ENCODE measurements around the gene DDRGK1.
"Not testable (repeated sequence)": the region's sequence is repeated elsewhere in the genome, so short reads cannot be mapped to it uniquely, and the experiment has no call there.

DDRGK1 gene

DNA sequence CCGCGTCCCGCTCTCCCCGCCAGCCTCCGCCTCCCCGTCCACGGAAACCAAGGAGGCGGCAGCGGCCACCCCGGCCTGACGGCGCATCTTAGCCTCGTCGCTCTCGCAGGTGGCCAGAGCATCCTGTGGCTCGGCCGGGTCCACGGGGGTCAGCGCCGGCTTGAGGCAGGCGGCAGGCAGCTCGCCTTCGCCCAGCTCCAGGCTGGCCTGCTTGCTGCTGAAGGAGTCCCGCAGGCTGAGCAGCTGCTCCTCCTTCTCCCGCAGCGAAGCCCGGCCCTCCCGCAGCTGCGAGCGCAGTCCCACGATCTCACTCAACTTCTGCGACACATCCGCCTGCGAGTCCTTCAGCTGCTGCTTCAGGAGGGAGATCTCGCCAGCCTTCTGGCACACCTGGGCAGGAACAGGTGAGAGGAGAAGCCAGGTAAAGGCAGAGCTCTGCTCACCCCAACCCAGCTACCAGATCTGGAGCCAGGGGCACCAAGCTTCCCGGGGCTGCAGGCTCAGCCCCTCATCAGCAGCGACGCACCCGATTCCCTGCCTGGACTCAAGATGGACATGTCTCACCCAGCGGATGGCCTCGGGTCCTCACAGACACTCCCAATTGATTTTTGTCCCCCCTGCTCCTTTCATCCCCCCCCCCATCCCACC, 39.6 kb downstream of the DDRGK1 start:
- DNase-seq (ENCODE audit: low spot score): no peak

DNA sequence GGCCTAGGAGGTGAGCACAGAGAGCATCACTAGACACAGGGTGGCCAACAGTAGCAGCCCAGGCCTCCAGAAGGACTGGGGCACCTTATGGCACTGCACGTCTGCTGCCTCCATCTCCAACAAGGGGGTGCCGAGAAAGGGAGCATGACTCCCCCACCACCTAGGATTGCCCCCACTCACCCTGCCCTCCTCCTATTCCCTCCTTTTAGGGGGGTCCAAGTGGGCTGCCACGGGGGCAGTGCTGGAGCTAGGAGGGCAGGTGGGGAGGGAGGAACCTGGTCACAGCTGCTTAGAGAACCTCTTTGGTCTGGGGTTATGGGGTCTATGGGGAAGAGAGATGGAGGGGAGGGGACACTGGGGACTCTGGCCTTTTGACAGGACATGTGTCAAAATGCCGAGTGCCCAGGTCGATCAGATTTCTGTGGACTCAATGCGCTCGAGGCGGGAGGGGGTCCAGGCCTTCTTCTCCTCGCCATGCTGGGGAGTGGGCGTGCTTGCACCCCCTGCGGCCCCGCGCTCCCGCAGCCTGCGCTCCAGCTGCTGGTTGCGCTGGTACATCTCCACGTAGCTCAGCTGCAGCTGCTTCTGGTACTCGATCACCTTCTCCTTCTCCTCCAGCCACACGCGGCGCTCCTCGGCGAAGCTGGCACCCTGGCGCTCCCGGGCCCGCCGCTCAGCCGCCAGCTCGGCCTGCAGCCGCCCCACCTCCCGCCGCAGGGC, 40.3 kb downstream of the DDRGK1 start:
- DNase-seq (ENCODE audit: low spot score): no peak

DNA sequence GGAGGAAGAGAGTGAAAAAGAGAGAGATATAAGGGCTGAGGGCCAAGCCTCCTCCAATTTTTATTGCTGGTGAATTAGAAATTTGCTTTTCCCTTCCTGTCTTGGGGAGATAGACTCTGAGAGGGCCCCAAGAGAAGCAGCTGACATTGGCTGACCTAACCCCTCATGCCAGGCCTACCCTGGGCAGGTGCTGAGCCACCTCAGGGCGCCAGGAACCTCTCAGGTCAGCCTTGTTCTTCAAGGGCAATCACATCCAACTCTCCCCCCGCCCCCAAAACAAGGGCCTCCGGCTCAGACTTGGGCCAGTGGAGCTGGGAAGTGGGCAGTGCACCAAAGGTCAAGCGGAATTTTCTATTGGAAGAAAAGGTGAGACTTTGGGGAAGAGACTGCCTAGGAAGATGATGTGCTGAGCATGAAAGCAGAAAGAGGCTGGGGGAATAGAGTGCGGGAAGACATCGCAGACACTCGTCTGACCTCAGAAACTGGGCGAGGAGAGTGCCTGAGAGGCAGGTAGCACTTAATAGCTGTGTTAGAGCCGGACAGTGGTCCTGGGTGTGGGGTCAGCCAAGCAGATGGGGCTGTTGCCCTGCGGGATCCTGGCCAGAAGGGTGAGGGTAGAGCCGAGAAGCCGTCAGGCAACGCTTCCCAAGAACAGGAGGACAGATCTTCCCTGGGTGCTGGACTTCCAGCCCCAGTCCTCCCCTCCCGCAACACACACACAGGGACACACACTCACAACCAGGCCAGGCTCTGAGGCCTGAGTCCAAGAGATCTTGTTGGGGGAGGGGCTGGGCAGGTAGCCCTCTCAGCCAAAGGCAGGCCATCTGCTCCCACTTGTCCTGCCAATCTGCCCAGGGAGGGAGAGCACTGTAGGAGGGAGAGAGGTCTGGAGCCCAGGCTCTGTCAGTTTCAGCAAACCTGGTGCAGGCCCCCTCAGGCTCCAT, 41.1 kb downstream of the DDRGK1 start:
- DNase-seq (ENCODE audit: low spot score): no peak

DNA sequence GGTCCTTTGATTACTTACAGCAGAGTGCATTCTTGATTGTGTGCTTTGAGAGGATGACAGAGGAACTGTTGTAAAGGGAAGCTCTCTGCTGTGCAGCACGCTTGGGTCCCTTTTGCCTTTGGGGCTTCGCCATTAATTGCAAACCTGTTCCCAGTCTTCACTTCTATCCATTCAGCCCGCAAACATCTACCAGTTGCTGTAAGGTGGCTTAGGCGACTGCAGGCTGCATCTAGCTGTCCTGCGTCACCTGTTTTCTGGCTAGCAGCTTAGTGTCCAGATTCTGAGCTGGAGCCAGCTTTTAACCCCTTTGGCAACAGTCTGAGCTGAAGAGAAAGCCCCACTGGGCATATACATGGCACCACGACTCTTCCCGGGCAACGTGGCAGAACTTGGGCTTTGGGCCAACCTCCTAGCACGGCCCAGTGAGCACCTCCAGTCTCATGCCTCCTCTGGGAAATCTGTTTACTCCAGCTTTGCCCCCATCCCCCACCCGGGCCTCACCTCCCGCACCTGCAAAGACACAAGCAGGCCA, 42.3 kb downstream of the DDRGK1 start:
- DNase-seq (ENCODE audit: low spot score): no peak

DNA sequence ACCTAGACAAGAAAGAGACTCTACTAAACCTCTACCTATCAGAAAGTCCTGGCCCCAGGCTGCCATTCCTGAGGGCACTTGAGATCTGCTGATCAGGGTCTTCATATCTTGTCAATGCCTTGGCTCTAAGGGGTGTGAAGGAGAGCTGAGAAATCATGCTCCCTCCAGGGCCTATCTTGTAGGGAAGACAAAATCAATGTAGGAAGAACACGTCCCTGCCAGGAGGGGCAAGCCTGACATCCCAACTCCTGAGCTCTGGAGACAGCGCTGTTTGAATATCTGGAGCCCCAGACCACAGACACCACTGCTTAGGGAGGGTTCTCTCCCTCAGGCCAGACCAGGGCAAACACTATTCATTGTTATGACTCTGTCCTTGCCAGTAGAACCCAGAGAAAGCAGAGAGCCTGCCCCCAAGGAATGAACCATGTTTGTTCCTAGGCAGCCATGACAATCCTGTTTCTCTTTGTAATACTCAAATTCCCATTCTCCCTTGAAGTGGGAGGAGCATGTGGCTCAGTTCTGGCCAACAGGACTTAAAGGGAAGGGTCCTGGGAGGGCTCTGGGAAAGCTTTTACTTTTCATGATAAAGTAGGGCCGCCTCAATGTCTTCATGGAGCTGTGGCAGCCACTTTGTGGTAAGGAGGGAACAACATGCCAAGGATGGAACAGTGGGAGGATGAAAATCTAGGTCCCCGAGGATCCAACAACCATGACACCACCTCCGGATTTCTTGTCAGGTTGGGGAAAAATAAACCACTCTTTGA, 43.0 kb downstream of the DDRGK1 start:
- no peak for DNase-seq (ENCODE audit: low spot score)

DNA sequence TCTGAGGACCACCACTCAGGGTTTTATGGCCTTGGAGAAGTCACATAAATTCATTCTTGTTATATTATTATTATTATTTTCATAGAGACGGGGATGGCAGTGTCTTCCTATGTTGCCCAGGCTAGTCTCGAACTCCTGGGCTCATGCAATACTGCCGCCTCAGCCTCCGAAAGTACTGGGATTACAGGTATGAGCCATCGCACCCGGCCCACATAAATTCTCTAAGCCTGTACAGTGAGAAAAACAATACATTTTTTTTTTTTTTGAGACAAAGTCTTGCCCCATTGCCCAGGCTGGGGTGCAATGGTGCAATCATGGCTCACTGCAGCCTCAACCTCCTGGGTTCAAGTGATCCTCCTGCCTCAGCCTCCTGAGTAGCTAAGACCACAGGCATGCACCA, 44.1 kb downstream of the DDRGK1 start:
- no peak for DNase-seq (ENCODE audit: low spot score)

DNA sequence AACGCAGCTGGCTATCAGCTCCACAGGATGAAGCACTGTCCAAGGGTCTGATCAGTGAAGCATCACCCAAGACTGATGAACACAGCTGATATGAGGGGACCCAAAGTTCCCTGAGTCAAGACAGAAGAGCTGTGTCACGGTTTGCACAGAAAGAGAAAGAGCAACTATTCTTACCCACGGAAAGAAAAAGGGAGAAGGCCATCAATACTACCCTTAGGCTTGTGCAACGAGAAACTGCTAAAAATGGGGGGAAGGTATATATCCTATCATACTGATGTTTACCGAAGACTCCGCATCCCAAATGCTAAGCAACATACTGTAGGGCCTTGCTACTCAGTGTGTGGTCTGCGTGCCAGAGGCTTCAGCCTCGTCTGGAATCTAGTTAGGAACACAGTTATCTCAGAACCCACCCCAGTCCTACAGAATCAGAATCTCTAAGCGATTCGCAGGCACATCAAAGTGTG, 45.5 kb downstream of the DDRGK1 start:
- DNase-seq (ENCODE audit: low spot score): no peak

DNA sequence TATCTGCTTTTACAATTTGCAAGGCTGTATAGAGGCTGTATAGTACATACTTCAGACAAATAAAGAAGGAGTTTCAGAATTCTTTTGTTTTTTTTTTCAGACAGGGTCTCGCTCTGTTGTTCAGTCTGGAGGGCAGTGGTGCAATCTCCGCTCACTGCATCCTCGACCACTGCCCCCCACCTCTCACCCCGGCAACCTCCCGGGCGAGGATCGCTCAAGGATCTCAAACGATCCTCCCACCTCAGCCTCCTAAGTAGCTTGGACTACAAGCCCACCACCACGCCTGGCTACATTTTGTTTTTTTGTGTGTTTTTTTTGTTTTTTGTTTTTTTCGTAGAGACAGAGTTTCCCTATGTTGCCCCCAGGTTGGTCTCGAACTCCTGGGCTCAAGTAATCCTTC, 46.7 kb downstream of the DDRGK1 start:
- no peak for DNase-seq (ENCODE audit: low spot score)

DNA sequence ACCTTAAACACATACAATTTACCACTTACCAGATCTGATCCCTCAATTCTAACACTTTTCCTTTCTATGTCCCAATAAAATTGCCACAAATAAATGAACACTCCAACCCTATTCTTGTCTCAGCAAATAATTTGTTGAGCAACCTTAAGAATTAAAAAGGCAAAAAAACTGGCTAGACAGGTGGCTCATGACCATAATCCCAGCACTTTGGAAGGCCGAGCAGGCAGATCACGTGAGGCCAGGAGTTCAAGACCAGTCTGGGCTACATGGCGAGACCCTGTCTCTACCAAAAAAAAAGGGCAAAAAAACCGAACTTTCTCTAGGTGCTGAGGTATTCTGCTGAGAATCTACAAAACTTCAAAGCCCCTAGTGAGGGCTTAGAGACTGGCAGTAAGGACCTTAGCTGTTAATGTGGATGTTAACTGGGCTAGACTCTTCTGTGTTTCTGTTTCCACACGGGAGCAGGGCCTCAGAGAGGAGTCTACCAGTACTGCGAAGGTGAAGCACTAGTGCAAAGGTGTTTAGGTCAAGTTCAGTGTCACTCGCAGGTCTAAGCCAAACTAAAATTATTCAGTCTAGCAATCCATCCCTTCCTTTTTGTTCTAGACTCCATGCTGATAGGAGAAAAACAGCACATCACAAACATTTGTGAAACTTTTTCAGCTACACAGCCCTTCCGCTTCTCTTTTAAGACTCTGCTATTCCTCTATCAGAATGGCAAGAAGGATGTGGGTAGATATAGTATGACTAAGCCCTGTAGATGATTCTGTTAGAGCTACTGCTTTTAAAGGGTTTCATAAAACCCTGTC, 47.5 kb downstream of the DDRGK1 start:
- no peak for DNase-seq (ENCODE audit: low spot score)

DNA sequence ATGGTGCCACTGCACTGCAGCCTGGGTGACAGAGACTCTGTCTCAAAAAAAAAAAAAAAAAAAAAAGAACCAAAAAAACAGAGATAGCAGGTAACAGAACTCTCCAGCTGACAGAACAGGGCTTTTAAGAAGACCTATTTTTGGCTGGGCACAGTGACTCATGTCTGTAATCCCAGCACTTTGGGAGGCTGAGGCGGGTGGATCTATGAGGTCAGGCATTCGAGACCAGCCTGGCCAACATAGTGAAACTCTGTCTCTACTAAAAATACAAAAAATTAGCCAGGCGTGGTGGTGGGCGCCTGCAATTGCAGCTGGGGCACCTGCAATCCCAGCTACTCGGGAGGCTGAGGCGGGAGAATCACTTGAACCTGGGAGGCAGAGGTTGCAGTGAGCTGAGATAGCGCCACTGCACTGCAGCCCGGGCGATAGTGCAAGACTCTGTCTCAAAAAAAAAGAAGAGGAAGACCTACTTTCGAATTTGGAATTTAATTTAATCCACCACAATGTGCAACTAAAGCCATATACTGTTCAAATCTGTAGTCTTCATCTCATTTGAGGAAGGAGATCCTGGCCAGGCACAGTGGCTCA, 52.3 kb downstream of the DDRGK1 start:
- DNase-seq (ENCODE audit: low spot score): not testable (repeated sequence)

DNA sequence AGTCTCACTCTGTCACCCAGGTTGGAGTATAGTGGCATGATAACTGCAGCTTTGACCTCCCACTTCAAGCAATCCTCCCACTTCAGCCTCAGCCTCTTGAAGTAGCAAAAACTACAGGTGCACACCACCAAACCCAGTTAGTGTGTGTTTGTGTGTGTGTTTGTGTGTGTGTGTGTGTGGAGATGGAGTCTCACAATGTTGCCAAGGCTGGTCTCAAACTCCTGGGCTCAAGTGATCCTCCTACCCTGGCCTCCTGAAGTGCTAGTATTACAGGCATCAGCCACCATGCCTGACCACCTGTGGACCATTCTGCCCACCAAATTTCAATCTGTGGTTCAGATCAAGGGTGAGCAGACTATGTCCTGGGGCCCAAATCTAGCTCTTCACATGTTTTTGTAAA, 53.6 kb downstream of the DDRGK1 start:
- DNase-seq (ENCODE audit: low spot score): no peak

DNA sequence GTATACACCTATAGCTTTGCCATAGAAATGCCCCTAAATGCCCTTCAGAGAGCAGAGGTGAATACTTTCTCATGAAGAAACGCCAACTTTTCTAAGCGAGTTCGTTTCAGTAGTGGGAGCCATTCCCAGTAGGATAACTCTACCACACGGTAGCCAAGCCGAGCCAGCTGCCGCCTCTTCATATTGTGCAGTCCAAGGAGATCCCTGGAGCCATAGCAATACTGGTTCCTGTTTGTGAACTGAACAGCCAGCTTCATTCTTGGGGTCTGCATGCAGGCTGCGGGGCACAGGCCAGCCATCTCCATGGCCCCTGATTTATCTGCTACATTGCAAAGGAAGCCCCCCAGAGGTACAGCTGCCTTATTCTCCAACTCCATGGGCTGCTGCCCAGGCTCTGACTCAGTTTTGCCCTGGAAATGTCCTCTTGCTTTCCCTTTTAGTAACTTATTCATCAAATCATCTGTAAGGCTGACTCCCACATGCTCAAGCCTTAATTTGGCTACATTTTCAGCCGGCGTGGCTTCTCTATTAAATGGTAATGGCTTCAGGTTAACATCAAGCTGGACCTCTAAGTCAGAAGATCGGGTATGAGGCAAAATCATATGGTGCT, 57.6 kb downstream of the DDRGK1 start:
- DNase-seq (ENCODE audit: low spot score): no peak

DNA sequence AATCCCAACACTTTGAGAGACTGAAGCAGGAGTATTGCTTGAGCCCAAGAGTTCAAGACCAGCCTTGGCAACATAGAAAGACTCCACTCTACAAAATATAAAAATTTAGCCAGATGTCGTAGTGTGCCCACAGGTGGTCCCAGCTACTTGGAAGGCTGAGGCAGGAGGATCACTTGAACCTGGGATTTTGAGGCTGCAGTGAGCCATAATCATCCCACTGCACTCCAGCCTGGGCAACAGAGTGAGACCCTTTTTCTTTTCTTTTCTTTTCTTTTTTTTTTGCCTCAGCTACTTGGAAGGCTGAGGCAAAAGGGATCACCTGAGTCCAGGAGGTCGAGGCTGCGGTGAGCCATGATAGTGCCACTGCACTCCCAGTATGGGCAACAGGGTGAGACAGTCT, 62.7 kb downstream of the DDRGK1 start:
- DNase-seq (ENCODE audit: low spot score): no peak
